ENCODE data around the gene NUP85. TPM values are rescaled to one million over a fixed set of nuclear protein-coding genes. Genes with fewer than 3 reads are reported as not detected.
"Not testable (repeated sequence)": the region's sequence is repeated elsewhere in the genome, so short reads cannot be mapped to it uniquely, and the experiment has no call there.

NUP85 gene
- polyA plus RNA-seq, 6 donors from 2014 or later = 11.7 to 41.1 (median 33.4) TPM

DNA sequence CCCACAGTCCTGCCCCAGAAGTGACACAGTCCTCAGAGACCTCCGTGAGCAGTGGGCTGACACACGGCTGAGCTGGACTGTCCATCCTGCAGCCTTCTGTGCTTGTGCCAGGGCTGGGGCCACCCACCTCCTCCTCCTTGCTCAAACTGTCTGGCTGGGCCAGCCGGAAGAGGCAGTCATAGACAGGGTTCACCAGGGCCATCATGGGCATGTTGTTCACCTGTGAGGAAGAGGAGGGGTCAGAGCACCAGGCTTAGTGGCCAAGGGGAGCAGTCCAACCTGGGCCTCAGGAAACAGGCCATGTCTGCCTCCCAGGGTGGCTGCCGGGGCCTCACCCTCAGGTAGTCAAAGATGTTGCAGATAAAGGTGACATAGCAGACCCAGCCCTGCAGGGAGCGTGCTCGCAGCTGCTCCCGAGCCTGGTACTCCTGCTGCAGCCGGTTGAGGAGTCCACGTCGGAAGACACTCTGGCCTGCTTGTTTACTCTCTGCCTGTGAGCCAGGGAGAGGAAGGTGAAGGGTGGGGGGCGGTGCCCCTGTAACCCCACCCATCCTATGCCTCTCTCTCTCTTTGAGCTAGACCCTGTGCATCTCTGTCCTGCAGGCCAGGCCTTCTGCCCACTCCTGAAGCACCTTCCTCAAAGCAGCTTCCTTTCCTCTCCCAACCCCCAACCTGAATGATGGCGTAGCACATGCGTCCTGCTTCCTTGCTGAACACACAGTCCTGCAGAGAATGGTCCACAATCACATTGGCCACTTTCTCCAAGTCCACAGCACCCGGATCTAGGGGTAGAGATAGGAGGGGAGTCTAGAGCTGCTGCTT lies 62.1 kb downstream of the NUP85 start:
- DNase-seq (no peak), ATAC-seq (ENCODE audit: low read depth in 2 of 2) (no peak)
- Mint-ChIP-seq H3K4me3 (peak overlapping the region in 3 of 8 donors; percentile 6 to 57 (median 12)), H3K9me3 (no peaks in the 10 kb centered on the region), H3K27me3 (no peaks in the 10 kb centered on the region), H3K4me1 (peaks cover 12 to 26% (median 23%) of the 10 kb centered on the region in 3 donors), H3K27ac (peak overlapping the region in 3 of 6 donors; percentile 32 to 84 (median 75)), H3K36me3 (no peaks in the 10 kb centered on the region)

DNA sequence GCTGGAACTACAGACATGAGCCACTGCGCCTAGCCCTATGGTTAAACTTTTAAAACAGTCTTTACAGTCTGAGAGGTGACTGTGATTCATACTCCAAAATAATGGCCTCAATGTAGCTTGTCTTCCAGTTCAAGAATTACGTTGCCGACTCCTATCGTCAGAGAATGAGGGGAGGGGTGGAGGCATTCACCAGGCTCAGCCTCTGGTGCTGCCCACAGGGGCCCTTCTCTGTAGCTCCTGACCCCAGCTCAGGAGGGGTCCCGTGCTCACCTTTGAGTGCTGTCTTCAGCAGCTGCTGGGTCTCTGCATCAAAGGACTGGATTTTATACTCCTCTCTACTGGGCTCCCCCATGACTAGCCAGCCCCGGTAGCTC lies 64.4 kb downstream of the NUP85 start:
- DNase-seq (no peak), ATAC-seq (ENCODE audit: low read depth in 2 of 2) (no peak)
- Mint-ChIP-seq H3K9me3 (no peaks in the 10 kb centered on the region), H3K36me3 (no peaks in the 10 kb centered on the region), H3K27ac (peak overlapping the region in 5 of 6 donors; percentile 68 to 85 (median 78)), H3K4me1 (peaks cover 17 to 31% (median 19%) of the 10 kb centered on the region in 3 donors), H3K27me3 (no peaks in the 10 kb centered on the region), H3K4me3 (peak overlapping the region; percentile 79 to 92 (median 84))

DNA sequence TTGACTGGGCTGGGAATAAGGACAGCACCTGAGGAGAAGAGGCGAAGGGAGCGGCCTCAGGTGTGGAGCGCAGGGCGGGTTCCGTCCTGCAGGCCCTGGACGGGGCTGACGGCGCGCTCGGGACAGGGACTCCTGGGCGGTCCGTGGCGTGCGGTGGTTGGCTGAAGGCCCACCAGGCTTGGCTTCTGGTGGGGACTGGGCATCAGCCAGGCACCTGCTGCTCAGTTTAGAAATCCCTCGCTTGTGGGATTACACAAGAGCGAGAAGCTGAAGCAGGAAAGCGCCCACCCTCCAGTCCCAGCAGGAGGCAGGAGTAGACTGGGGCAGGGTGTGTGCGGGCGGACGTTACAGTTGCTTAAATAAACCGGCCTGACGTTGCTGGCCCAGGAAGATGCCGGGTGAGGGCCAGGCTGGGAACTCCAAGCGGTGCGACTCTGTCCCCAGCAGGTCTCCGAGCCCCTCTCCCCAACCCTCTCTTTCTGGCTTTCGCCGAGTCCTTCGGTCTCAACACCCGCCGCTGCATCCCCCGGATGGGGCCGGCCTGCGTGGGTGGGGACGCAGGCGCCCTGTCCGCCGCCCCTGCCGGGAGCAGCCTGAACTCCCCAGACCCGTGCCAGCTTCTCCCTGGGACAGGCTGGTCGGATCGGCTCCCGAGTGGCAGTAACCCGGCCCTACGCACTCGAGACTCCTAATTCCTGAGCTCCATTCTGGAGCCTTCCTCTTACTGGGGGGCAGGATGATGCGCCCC lies 64.9 kb downstream of the NUP85 start:
- ATAC-seq (ENCODE audit: low read depth in 2 of 2) = peak; percentile 25 to 31
- Mint-ChIP-seq H3K9me3 (no peaks in the 10 kb centered on the region), H3K27ac (peak overlapping the region; percentile 68 to 92 (median 82)), H3K36me3 (no peaks in the 10 kb centered on the region), H3K4me3 (peak overlapping the region; percentile 79 to 92 (median 84)), H3K27me3 (no peaks in the 10 kb centered on the region), H3K4me1 (peaks cover 17 to 31% (median 22%) of the 10 kb centered on the region in 3 donors)
- DNase-seq = peak; percentile 60

DNA sequence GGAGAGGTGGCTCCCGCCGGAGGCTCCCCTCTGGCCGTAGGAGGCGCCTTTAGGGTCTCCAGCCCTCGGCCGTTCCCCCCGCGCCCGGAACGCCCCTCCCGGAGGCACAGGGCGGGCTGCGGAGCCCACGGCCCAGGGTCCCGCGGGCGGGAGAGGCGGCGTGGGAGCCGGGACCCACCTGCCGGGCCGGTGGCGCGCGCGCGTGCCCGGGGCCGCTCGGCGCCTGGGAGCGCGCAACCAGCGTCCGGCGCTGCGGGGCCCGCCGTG lies 65.4 kb downstream of the NUP85 start, which contains the start of gene MIF4GD:
TSS of gene MIF4GD (minus strand) at position 266 of the 267 bp plus-strand sequence. CDS start 1,036 bp downstream, outside the sequence.
- ATAC-seq (ENCODE audit: low read depth in 2 of 2) = no peak
- Mint-ChIP-seq H3K9me3 (no peaks in the 10 kb centered on the region), H3K36me3 (no peaks in the 10 kb centered on the region)

DNA sequence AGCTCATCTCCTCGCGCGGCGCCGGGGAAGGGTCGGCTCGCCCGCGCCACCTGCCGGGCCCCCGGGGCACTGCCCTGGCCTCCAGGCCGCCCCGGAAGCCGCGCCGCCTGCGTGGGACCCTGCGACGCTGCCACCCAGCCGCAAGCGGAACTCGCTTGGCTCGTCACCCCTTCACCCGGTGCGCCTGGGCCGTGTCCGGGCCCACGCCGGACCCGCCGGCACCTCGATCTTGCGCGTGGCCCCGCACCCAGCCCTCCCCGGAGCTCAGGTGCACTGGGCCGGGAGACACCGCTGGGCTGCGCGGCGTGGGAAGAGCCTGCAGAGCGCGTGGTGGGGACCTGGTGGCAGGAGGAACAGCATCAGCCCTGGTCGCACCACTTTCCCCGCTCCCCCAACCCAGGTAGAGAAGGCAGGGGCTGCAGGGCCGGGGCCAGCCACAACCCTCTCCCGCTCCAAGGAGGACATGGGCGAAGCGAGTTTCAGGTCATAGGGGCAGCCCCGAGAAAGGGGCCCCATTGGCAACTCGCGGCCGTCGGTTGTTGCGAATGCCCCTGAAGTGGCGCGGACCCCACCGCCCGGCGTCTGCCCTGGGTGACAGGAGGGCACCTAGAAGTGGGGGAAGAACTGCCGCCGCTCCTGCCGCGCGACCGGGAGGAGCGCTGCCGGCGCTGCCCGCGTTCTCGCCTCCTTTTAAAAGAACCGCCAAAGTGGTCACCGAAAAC lies 65.9 kb downstream of the NUP85 start:
- Mint-ChIP-seq H3K4me3 (peak overlapping the region; percentile 76 to 94 (median 85)), H3K36me3 (no peaks in the 10 kb centered on the region), H3K27ac (peak overlapping the region; percentile 67 to 97 (median 90)), H3K27me3 (no peaks in the 10 kb centered on the region), H3K4me1 (peaks cover 17 to 31% (median 22%) of the 10 kb centered on the region in 3 donors), H3K9me3 (no peaks in the 10 kb centered on the region)
- DNase-seq (peak; percentile 93), ATAC-seq (ENCODE audit: low read depth in 2 of 2) (peak; percentile 84 to 87)

More for the DNA sequence above, 65.4 kb downstream of the NUP85 start, which contains the start of gene MIF4GD:
- peaks cover 17 to 31% (median 22%) of the 10 kb centered on the region in 3 donors for H3K4me1 Mint-ChIP-seq
- H3K27me3 Mint-ChIP-seq = no peaks in the 10 kb centered on the region
- DNase-seq = no peak
- H3K4me3 Mint-ChIP-seq = peak within 1 kb of the TSS; percentile 83 to 94 (median 86)
- peak within 1 kb of the TSS; percentile 82 to 97 (median 92) for H3K27ac Mint-ChIP-seq

DNA sequence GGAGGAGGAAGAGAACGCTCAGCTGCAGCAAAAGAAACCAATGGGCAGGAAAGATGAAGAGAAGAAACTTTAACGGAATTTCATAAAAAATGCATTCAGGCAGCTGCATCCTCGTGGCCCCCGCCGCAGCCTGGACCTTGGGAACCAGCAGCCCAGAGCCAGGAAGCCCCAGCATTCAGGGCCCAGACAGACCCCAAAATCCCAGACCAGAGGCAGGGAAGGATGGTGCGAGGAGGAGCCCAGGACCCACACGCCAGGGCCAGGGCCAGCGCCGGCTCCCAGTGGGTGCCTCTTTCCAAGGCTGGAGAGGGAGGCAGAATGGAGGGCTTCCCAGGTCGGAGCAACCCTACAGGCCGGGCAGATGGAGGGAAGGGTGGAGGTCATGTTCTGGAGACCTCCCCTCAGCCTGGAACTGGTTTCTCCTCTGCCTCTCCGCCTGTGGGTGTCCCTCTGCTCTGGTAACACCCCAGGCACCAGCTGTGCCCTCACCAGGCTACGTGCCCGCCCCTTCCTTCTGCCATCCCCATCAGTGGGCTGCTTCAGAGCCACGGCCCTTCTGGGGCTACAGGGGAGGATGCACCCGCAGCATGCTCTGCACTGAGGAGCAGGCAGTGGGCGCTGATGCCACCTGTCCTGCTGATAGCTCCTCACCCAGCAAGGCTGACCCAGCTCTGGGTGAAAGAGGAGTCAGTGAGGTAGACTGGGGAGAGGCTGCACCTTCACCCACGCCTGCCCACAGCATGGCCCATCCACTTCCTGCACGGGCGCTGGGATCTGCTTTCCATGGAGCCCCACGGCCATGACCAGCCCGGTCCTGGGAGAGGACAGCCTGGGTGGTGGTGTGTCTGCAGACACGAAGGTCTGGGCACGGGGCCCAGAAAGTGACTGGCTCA lies 66.7 kb downstream of the NUP85 start:
- H3K27me3 Mint-ChIP-seq = no peaks in the 10 kb centered on the region
- H3K4me1 Mint-ChIP-seq = peaks cover 17 to 31% (median 22%) of the 10 kb centered on the region in 3 donors
- ATAC-seq (ENCODE audit: low read depth in 2 of 2) (no peak), DNase-seq (no peak)
- H3K4me3 Mint-ChIP-seq = peak overlapping the region; percentile 76 to 94 (median 85)
- peak overlapping the region; percentile 67 to 97 (median 90) for H3K27ac Mint-ChIP-seq
- no peaks in the 10 kb centered on the region for H3K9me3 Mint-ChIP-seq
- H3K36me3 Mint-ChIP-seq = no peaks in the 10 kb centered on the region

DNA sequence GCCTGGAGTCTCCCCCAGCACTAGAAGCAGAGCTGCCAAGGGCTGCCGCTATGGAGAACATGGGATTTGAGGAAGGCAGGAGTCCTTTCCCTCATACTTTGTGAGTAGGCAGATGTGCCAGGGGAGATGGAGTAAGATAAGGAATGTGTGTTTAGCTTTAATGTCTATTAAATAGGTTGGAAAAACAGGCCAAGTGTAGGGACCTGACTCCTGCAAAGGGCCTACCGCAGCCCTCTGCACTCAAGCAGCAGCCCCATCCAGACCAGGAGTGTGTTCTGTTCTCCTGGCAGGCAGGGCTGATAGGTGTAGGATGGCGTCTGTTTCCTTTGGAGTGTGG lies 67.3 kb downstream of the NUP85 start:
- no peak for DNase-seq
- Mint-ChIP-seq H3K4me3 (peak overlapping the region; percentile 53 to 94 (median 82)), H3K9me3 (no peaks in the 10 kb centered on the region), H3K27ac (peak overlapping the region in 3 of 6 donors; percentile 47 to 91 (median 66)), H3K27me3 (no peaks in the 10 kb centered on the region), H3K36me3 (no peaks in the 10 kb centered on the region), H3K4me1 (peaks cover 17 to 31% (median 22%) of the 10 kb centered on the region in 3 donors)
- no peak for ATAC-seq (ENCODE audit: low read depth in 2 of 2)

DNA sequence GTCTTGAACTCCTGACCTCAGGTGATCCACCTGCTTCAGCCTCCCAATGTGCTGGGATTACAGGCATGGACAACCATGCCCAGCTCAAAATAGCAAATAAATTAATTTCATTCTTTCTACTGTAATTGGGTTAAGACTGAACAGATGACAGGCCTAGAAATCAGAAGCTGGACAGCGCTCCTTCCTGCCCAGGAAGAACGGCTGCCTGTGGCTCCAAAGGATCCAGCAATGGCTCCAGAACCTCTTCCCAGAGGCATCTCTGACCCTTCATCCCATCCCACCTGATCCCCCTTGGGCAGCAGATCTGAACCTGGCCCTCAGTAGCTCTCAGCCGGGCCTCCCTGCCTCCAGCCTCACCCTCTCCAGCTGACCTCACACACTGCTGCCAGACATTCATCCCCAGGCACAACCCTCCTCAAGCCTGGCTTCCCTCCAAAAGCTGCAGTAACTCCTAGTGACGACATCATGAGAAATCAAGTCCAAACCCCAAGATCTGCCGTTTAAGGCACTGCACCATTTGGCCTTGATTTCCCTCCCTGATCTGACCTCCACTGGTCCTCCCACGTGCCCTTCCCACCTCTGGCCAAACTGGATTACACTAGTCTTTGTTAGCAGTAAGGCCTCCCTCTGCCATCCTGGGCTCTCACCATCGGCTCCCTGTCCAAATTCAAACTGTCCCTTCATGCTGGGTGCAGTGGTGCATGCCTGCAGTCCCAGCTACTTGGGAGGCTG lies 68.7 kb downstream of the NUP85 start:
- Mint-ChIP-seq H3K9me3 (no peaks in the 10 kb centered on the region), H3K27ac (peak overlapping the region in 2 of 6 donors; percentile 81 to 84), H3K4me3 (peak overlapping the region in 5 of 8 donors; percentile 16 to 82 (median 57)), H3K4me1 (peaks cover 17 to 31% (median 22%) of the 10 kb centered on the region in 3 donors), H3K36me3 (no peaks in the 10 kb centered on the region), H3K27me3 (no peaks in the 10 kb centered on the region)
- DNase-seq (no peak), ATAC-seq (ENCODE audit: low read depth in 2 of 2) (no peak)

DNA sequence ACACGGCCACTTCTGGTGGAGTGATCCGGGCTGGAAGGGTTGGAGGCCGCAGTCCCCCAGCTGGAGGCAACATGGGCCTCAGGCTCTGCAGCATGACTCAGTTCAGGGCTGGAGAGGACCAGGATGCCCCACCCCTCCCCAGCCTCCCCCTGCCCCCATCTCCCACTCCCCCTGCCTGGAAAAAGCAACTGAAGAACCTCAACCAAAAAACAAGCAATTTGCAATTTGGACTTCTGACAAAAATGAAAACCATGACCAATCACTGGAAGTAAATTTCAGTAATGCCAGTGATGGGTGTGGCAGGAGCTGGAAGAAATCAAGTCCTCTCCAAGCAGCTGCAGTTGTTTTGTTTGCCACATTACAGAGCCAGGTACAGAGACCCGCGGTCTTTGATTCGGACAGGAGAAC lies 72.2 kb downstream of the NUP85 start:
- Mint-ChIP-seq H3K36me3 (no peaks in the 10 kb centered on the region), H3K27ac (no peak overlapping the region), H3K4me1 (peaks cover 7 to 12% (median 10%) of the 10 kb centered on the region in 3 donors), H3K4me3 (no peak overlapping the region), H3K9me3 (no peaks in the 10 kb centered on the region), H3K27me3 (no peaks in the 10 kb centered on the region)
- ATAC-seq (ENCODE audit: low read depth in 2 of 2) = no peak
- no peak for DNase-seq

DNA sequence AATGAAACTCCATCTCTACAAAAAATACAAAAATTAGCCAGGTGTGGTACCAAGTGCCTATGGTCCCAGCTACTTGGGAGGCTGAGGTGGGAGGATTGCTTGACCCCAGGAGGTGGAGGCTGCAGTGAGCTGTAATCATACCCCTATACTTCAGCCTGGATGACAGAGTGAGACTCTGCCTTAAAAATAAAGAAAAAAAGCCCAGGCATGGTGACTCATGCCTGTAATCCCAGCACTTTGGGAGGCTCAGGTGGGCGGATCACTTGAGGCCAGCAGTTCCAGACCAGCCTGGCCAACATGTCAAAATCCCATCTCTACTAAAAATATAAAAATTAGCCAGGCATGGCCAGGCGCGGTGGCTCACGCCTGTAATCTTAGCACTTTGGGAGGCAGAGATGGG lies 74.7 kb downstream of the NUP85 start:
- H3K36me3 Mint-ChIP-seq; ATAC-seq (ENCODE audit: low read depth in 2 of 2); H3K9me3 Mint-ChIP-seq; H3K27me3 Mint-ChIP-seq; DNase-seq; H3K4me1 Mint-ChIP-seq; H3K27ac Mint-ChIP-seq; H3K4me3 Mint-ChIP-seq: not testable (repeated sequence)

DNA sequence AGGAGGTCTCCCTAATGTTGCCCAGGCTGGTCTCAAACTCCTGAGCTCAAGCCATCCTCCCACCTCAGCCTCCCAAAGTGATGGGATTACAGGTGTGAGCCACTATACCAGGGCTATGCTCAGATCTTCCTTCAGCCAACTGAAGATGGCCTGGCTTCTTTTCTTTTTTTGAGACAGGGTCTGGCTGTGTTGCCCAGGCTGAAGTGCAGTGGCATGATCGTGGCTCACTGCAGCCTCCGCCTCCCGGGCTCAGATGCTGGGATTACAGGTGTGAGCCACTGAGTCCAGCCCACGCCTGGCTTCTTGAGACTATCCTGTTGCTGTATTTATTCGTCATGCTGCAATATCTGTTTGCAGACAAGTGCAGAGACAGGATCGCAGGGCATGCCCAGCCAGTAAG lies 79.6 kb downstream of the NUP85 start:
- Mint-ChIP-seq H3K27ac (peak overlapping the region in 1 of 6 donors; percentile 32), H3K36me3 (peaks cover 0 to 17% of the 10 kb centered on the region in 2 donors), H3K4me3 (peak overlapping the region in 1 of 8 donors; percentile 47), H3K4me1 (peaks cover 13 to 29% (median 23%) of the 10 kb centered on the region in 3 donors), H3K9me3 (no peaks in the 10 kb centered on the region), H3K27me3 (no peaks in the 10 kb centered on the region)
- no peak for ATAC-seq (ENCODE audit: low read depth in 2 of 2)
- no peak for DNase-seq
